ENCODE results near the gene EEF2.

- TF ChIP-seq CTCF (IDR thresholded peaks at IDR 0.05) (peak; percentile 56 to 77 (median 69)), POLR2A (IDR thresholded peaks at IDR 0.05) (peak in 1 of 2 donors; percentile 4)
Observed at GRCh38 chr19:3986260-3987041, 1.2 kb upstream of the EEF2 start.

Data from uterus (tissue), 2 donors.